OCI-LY7 (cell line): Measurements from ENCODE around the gene GALNT14.

ENCODE experiments used
- EZH2phosphoT487 ChIP-seq: fragments of 200-600 bp; sonication (generic); IDR thresholded peaks from 2 replicates; pipeline ENCODE4 v1.6.1; 2018; ENCODE audit warnings: low read depth, borderline replicate concordance, mild to moderate bottlenecking, mixed run types, antibody characterized with exemption, low read length, moderate library complexity, mixed read lengths
- TF ChIP-seq, protein P1 (sequence below): fragments of 200-600 bp; sonication (generic); conservative IDR thresholded peaks from 2 replicates; pipeline ENCODE4 v1.5.1; 2014; ENCODE audit warnings: mild to moderate bottlenecking, antibody characterized with exemption, low read length, moderate library complexity, mixed read lengths

DNA sequence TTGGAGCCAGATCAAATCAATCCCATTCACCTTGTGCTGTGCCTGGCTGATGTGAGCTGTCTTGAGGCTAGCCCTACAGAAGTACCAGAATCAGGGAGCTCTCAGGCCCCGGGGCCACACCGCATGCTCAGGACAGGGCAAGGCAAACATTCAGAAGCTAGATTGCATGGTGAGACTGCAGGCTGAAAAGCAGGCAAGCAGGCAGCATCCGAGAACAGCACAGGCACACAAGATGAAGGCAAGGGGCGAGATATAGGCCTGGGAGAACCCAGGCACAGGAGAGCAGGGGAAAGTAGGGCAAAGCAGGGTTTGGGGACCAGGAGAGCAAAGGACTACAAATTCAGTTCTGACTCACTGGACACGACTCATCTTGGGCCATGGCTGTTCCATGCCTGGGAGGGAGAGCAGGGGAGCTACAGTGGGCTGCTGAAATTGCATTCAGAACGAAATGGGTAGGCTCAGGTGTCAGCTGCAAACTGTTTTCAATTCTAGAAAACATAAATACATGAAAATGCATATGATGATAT, 59.6 kb downstream of the GALNT14 start:
- TF ChIP-seq, protein P1, sequence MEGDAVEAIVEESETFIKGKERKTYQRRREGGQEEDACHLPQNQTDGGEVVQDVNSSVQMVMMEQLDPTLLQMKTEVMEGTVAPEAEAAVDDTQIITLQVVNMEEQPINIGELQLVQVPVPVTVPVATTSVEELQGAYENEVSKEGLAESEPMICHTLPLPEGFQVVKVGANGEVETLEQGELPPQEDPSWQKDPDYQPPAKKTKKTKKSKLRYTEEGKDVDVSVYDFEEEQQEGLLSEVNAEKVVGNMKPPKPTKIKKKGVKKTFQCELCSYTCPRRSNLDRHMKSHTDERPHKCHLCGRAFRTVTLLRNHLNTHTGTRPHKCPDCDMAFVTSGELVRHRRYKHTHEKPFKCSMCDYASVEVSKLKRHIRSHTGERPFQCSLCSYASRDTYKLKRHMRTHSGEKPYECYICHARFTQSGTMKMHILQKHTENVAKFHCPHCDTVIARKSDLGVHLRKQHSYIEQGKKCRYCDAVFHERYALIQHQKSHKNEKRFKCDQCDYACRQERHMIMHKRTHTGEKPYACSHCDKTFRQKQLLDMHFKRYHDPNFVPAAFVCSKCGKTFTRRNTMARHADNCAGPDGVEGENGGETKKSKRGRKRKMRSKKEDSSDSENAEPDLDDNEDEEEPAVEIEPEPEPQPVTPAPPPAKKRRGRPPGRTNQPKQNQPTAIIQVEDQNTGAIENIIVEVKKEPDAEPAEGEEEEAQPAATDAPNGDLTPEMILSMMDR, result no peak
- no peak for TF ChIP-seq EZH2phosphoT487
